Muscle of arm (tissue), 12 donors: ENCODE data around the gene ATP8B3. TPM values are rescaled to one million over a fixed set of nuclear protein-coding genes. Genes with fewer than 3 reads are reported as not detected.

ENCODE experiments used
- DNase-seq: peaks from one replicate; pipeline ENCODE4 v3.0.0-alpha.2; 2013
- polyA plus RNA-seq, 12 donors: library from polyadenylated mRNA; unstranded; fragments of 120-200 nt; gene quantifications; one replicate each; pipeline ENCODE4 v1.2.1, GENCODE V29; 2013; ENCODE audit not compliant: insufficient read length in 12 of 12

Gene ATP8B3
- polyA plus RNA-seq, 12 donors: 0.41 to 2.8 (median 0.62) TPM; not detected in 2

DNA sequence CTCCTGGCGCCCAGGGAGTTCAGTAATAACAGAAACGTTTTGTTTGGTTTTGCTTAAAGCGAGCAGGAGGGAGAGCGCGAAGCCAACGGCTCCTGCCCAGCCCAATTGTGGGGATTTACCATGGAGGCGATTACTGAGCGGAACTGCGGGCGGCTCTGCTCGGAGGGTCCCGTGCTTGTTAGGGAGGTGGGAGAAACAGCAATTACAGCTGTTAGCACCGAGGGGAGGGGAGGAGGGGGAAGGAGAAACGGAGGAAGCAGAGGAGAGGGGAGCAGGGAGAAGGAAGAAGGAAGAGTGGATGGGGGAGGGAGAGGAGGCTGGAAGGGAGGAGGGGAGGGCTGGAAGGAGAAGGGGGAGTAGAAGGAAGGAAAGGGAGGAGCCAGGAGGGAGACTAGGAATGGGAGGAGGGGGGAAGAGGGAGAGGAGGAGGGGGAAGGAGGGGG lies 66.5 kb downstream of the ATP8B3 start:
- no peak for DNase-seq

- no peak for DNase-seq
Observed at GRCh38 chr19:1744822-1745563, 67.1 kb downstream of the ATP8B3 start.

GRCh38 chr19:1744133-1744665 lies 67.9 kb downstream of the ATP8B3 start:
- no peak for DNase-seq

- DNase-seq: no peak
Observed at GRCh38 chr19:1742989-1743696, 68.9 kb downstream of the ATP8B3 start.

GRCh38 chr19:1739960-1740629 lies 72.0 kb downstream of the ATP8B3 start:
- DNase-seq: no peak

DNA sequence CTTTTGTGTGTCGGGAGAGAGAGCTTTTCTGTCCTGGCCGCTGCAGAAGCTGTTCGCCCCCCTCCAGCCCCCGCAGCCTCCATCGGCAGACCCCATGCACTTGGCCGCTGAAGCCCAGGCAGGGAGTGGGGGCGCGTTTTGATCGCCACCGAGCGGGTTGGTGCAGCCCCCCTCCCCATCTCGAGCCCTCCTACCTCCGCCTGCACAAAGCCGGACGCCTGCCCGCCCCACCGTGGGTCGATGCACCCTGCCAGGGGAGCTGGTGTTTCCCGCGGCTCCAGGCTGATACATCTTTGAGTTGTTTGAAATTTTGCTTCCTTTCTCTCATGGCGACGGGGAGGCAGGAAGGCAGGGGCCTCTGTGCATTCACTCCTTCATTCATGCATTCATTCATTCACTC lies 75.1 kb downstream of the ATP8B3 start:
- no peak for DNase-seq

DNA sequence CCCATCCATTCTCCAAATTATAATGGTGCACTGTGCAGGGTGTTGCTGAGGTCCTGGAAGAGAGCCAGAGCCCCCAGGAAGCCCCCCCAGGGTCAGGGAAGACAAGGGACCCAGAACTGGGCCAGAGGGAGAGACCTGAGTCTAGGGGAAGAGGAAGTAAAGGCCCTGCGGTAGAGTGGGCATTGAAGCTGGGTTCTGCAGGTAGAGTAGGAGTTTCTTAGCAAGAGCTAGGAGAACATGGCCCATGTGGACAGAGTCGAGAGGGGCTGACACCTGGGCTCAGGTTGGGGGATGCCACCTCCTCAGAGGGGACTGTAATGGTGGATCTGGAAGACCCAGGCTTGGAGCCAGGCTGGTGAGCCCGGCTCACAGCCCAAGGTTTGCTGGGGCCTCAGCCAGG lies 75.8 kb downstream of the ATP8B3 start:
- no peak for DNase-seq

DNA sequence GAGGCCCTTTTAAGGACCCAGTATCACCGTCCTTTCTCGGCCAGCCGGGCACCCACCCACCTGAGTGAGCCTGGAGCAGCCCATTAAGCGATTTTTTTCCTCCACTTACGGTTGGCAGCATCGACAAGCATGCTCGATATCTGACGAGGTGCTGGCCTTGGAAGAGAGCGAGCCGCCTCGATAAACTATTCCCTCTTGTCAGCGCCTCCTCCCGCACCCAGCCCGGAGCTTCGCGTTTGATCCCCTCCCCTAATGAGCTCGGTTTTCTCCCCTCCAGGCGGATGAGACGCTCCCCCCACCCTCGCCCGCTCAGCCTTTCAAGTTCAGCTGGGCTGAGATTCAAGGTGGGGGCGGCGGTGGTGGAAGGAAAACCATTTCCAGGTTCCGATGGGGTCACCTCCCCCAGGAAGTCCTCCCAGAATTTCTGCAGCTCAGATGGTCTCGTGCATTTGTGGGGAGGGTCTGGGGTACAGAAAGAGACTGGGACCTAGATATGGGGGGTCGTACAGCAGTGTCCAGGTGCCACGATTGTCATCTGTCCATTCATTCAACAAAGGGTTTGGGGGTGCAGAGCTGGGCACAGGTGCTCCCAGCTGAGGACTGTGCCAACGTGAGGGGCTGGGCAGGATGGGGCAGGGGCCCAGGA lies 77.6 kb downstream of the ATP8B3 start:
- no peak for DNase-seq

Other genes with a start within 250 kb of the ATP8B3 start
- 10 to 100 TPM in 11 of 12 donors, not detected in 1; 17.1 to 35.0 (median 21.8) TPM for gene MEX3D, start 244.0 kb downstream of the ATP8B3 start, polyA plus RNA-seq
- gene MBD3, start 219.4 kb downstream of the ATP8B3 start, polyA plus RNA-seq: 10 to 100 TPM in 11 of 12 donors, not detected in 1; 40.7 to 68.7 (median 44.7) TPM
- gene UQCR11, start 206.8 kb downstream of the ATP8B3 start, polyA plus RNA-seq: 100 to 1,000 TPM in 6 of 12 donors, 10 to 100 TPM in 5, not detected in 1; 49.0 to 127 (median 106) TPM
- gene TCF3, start 159.7 kb downstream of the ATP8B3 start, polyA plus RNA-seq: 100 to 1,000 TPM in 10 of 12 donors, 10 to 100 TPM in 1, not detected in 1; 96.3 to 195 (median 120) TPM
- gene ONECUT3, start 58.8 kb downstream of the ATP8B3 start, polyA plus RNA-seq: under 1 TPM in 6 of 12 donors, not detected in 6; 0.01 to 0.04 (median 0.04) TPM
- gene REXO1, start 36.2 kb upstream of the ATP8B3 start, polyA plus RNA-seq: 10 to 100 TPM in 11 of 12 donors, not detected in 1; 14.7 to 39.3 (median 17.3) TPM
- 10 to 100 TPM in 3 of 12 donors, 1 to 10 TPM in 8, not detected in 1; 6.1 to 16.4 (median 8.1) TPM for gene KLF16, start 51.3 kb upstream of the ATP8B3 start, polyA plus RNA-seq
- gene ABHD17A, start 73.2 kb upstream of the ATP8B3 start, polyA plus RNA-seq: 10 to 100 TPM in 11 of 12 donors, not detected in 1; 35.7 to 74.2 (median 41.6) TPM
- 1 to 10 TPM in 8 of 12 donors, under 1 TPM in 2, not detected in 2; 0.70 to 2.9 (median 1.2) TPM for gene ADAT3, start 93.1 kb upstream of the ATP8B3 start, polyA plus RNA-seq
- gene SCAMP4, start 93.1 kb upstream of the ATP8B3 start, polyA plus RNA-seq: 10 to 100 TPM in 11 of 12 donors, not detected in 1; 18.3 to 42.5 (median 25.1) TPM
- gene CSNK1G2, start 128.9 kb upstream of the ATP8B3 start, polyA plus RNA-seq: 100 to 1,000 TPM in 1 of 12 donors, 10 to 100 TPM in 10, not detected in 1; 25.3 to 114 (median 36.0) TPM
- gene BTBD2, start 203.4 kb upstream of the ATP8B3 start, polyA plus RNA-seq: 10 to 100 TPM in 11 of 12 donors, not detected in 1; 51.2 to 83.3 (median 59.4) TPM
- gene MKNK2, start 239.0 kb upstream of the ATP8B3 start, polyA plus RNA-seq: 100 to 1,000 TPM in 3 of 12 donors, 10 to 100 TPM in 9; 51.7 to 925 (median 82.0) TPM